Activated CD4-positive, alpha-beta T cell treated with anti-CD3 and anti-CD28 coated beads, Interleukin-10, Interleukin-2, amounts not matched to agents 100 ng/mL and 50 ng/mL, durations not matched to agents 16 hours and 8 hours (primary cell): ENCODE data around the gene CRIP3.
A peak's percentile ranks its signal among the peaks of the same experiment; 100 is the strongest.

ENCODE experiments used
- DNase-seq: peaks from one replicate; pipeline ENCODE4 v3.0.0-alpha.2; 2020

Gene CRIP3

GRCh38 chr6:43271103-43271815 lies 37.4 kb downstream of the CRIP3 start:
- no peak for DNase-seq

GRCh38 chr6:43269273-43270007 lies 39.2 kb downstream of the CRIP3 start:
- peak; percentile 31 for DNase-seq

DNA sequence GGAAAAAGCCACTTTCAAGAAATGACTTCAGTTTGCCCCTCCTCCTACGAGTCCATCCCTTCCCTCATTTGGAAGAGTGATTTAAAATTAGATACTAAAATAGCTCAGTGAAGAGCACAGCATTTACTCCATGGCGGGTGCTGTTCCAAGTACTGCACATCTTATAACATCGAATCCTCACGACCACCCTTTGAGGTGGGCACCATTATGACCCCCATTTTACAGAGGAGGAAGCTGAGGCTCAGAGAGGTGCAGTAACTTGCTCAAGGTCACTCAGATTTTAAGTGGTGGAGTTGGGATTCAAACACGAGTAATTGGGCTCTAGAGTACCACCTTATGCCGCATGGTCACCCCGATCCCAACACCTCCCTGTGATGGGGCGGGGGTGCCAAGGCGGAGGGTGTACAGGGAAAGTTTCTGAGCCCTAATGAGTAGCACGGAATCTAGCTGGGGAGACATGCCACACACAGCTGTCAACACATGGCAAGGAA lies 39.8 kb downstream of the CRIP3 start:
- DNase-seq, result no peak

DNA sequence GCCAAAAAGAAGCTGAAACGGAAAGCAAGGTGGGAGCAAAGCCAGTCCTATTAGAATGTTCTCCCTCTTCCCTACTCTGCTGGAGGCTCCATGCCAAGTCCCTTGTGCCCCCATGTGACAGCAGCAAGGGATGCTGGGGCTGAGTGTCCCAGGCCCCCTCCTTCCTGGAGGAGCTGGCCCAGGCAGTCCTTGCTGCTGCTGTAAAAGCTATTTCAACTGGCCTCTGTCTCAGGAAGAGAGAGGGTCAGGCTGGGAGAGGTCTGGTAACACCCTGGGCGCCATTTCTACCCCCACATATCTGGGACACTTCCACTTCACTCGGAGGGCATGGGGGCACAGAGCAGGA lies 40.3 kb downstream of the CRIP3 start:
- DNase-seq, result no peak

DNA sequence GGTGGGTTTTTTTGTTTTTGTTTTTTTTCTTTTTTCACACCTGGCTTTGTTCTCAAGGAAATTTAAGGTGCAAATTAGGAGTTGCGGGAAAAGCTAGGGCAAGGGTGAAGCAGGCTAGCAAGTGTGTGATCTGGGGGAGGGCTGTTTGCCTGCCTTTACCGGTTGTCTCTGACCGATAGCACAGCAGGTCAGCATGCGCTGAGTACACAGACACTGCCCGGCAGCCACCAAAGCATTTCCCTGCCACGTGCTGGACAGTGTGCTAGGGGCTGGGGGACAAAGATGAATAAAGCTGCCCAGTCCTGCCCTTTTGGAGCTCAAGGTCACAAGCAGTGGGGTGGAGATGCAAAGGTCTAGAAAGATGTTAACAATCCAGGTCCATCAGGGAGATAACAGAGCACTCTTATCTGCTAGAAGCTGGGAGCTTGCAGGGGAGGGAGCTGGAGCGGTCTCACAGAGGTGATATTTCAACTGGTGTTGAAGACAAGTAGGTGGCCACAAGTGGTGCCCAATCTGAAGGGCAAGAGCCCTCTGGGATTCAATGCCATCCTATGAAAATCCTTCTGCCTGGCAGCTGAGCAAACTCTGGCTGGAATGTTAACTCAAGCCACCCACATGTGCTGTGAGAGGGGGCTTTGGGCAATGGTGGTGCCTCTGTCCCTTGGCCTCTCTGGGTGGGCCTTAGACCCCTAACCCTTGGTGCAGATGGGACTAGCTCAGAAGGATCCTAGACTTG lies 40.8 kb downstream of the CRIP3 start:
- no peak for DNase-seq

- no peak for DNase-seq
Observed at GRCh38 chr6:43265564-43265963, 43.1 kb downstream of the CRIP3 start.

- no peak for DNase-seq
Observed at GRCh38 chr6:43264599-43265145, 44.0 kb downstream of the CRIP3 start.

GRCh38 chr6:43263314-43264178 lies 45.1 kb downstream of the CRIP3 start:
- peak; percentile 83 for DNase-seq

DNA sequence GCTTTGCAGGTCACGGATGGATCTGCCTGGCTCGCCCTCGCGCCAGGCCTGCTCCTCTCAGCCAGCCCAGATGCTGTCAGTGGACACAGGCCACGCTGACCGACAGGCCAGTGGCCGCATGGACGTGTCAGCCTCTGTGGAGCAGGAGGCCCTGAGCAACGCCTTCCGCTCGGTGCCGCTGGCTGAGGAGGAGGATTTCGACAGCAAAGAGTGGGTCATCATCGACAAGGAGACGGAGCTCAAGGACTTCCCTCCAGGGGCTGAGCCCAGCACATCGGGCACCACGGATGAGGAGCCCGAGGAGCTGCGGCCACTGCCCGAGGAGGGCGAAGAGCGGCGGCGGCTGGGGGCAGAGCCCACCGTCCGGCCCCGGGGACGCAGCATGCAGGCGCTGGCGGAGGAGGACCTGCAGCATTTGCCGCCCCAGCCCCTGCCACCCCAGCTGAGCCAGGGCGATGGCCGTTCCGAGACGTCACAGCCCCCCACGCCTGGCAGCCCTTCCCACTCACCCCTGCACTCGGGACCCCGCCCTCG lies 45.8 kb downstream of the CRIP3 start:
- no peak for DNase-seq

- no peak for DNase-seq
Observed at GRCh38 chr6:43262000-43262779, 46.4 kb downstream of the CRIP3 start.

DNA sequence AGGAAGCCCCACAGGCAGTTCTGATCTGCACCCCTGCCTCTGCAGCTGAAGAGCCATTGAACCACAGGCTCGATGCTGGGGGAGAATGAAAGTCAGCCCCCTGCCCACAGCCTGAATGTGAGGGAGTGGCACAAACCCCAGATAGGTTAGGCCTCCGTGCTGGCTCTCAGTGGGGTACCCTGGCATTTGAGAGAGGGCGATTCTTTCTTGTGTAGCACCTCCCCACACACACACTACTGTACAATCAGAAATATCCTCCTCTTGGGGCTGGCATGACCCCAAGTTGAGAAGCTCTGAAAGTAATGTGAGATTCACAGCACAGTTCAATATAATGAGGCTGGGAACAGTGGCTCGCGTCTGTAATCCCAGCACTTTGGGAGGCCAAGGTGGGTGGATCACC lies 47.4 kb downstream of the CRIP3 start:
- DNase-seq, result no peak

DNA sequence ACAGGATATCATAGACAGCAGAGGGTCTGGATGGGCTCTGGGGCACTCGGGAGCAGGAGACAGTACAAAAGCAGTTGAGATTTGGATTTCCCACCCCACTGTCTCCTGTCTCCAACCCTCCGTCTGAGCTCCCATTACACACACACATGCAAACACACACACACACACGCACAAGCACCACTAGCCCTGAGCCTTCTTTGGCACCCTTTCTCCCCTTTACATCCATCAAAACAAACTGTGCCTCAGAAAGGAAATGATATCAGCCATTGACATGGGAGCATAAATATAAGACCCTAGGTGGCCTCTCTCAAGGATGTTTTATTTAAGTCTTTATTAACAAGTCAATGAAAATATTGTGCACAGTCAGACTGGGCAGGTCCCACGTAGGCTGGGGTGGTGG lies 47.8 kb downstream of the CRIP3 start:
- DNase-seq, result no peak

- no peak for DNase-seq
Observed at GRCh38 chr6:43258807-43259686, 49.6 kb downstream of the CRIP3 start.

GRCh38 chr6:43258180-43258579 lies 50.4 kb downstream of the CRIP3 start:
- no peak for DNase-seq

- DNase-seq, result peak; percentile 19
Observed at GRCh38 chr6:43257367-43258145, 51.1 kb downstream of the CRIP3 start.

DNA sequence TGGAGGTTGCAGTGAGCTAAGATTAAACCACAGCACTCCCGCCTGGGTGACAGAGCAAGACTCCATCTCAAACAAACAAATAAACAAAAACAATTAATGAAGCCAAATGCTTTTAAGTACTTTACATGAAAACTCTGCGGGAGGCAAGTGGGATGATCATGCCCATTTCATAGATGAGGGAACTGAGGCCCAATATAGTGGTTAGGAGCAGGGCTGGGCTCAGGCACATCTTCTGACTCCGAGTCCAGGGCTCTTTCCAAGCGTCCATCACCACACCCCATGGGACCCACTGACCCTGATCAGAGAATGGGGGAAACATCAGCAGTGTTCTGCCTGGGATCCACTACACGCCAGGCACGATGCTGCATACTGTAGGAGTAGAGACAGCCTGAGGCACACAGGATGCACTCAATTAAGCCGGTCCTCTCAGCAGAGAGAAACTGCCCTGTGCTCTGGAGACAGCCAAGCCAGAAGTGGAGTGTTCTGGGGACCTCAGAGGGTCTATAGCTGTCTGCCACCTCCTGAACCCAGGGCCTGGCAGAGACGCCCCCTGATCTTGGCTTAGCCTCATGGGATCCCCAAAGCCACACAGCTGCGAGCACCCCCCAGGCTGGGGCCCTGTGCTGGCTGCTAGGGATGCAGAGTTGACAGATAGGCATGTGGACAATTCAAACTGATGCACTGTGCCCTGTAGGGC lies 51.8 kb downstream of the CRIP3 start:
- DNase-seq, result no peak
